Sciatic nerve (tissue), 2 donors: ENCODE measurements around the gene CUBN. TPM values are rescaled to one million over a fixed set of nuclear protein-coding genes. Genes with fewer than 3 reads are reported as not detected.
"Not testable (repeated sequence)": the region's sequence is repeated elsewhere in the genome, so short reads cannot be mapped to it uniquely, and the experiment has no call there.

Experiments
- ATAC-seq: fragments of 200-7000 bp; cut with Tn5 transposase; one replicate; pipeline ENCODE4 v1.9.1; 2020; ENCODE audit warnings: mild to moderate bottlenecking, moderate library complexity
- DNase-seq: peaks from one replicate; pipeline ENCODE4 v3.0.0-alpha.2; 2020; ENCODE audit warnings: low spot score
- intact Hi-C: fragments of 100-400 bp; cut with DNase I; formaldehyde crosslinking; loops from one replicate; pipeline ENCODE4 v1.14.2; 2022
- total RNA-seq: library from RNA; stranded (reverse); fragmentation: NEBNext Ultra II Directional; extraction: Animal tissue kit (Norgen Biotek cat#: 25700); gene quantifications from one replicate; pipeline ENCODE4 v1.2.1, GENCODE V29; 2021
- donor health status: DM: no; HTN: no; CAD: no.
- donor health status: DM: no; HTN: no; CAD: no.

CUBN gene
- total RNA-seq, 1 donor from 2014 or later: 27.6 TPM

DNA sequence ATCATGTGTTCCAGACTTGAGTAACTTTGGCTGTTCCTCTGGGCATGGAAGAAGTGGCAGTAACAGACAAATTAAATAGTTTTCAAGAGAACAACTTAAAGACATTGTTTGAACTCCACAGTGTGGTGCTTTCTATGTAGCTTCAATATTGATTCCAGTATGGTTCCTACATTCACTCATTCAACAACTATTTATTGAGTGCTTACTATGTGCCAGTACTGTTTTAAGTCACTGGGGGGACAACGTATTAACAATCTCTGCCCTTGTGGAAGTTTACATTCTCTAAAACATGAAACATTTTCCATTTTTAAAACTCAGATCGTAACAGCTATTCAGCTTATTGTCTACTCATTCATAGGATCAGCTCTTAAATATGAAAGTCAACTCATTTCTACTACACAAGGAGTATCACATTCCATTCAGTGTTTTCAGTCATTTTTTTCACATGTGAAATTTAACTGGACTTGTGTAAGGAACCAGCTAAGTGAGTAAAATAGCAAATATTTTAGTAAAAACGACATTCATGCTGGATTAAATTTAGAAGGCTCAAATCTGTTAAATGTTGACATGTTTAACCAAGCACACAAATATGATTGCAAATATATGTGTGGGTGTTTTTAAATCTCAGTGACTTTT is 13.6 kb upstream of the CUBN start:
- no peak for DNase-seq
- intact Hi-C loops: no loop called here
- no peak for ATAC-seq

DNA sequence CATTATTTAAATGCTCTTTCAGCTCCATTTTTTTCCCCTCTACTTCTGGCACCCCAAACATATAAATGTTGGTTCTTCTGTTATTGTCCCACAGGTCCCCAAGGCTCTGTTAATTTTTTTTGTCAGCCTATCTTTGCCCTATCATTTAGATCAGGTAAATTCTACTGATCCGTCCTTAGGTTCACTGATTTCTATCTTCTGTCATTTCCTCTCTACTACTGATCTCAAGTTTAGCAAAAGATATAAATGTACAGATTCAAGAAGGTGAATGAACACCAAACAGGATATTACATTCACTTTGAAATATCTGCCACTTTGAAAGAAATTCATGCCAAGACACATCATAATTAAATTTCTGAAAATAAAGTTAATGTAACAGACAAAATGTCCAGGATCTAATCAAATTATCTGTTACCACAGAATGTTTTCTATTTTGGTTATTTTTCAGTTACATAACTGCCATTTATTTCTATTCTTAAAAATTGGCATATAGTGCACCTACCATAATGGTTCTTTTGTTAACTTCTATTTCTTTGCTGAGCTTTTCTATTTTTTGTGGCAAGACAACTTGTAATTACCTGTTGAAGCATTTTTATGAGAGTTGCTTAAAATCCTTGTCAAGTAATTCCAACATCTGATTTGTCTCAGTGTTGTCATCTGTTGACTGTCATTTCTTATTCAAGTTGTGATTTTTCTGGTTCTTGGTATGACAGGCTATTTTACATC is 12.1 kb upstream of the CUBN start:
- no peak for DNase-seq
- intact Hi-C loops: no loop called here
- no peak for ATAC-seq

DNA sequence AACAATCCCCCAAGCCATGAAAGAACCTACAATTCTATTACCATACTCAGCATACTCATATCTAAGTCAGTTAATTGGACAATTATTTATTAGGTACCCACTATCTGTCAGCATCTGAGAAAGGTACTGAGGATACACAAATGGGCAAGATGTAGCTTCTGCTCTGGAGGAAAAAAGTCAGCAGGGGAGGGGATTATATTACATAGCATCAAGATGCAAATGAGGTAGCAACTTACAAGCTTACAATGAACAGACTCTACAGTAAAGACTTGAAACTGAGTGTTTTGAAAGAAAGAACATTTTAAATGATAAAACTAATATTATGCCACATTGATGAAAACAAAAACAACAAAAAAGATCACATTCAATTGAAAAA is 10.8 kb upstream of the CUBN start:
- no peak for DNase-seq
- ATAC-seq: no peak
- intact Hi-C loops: no loop called here

DNA sequence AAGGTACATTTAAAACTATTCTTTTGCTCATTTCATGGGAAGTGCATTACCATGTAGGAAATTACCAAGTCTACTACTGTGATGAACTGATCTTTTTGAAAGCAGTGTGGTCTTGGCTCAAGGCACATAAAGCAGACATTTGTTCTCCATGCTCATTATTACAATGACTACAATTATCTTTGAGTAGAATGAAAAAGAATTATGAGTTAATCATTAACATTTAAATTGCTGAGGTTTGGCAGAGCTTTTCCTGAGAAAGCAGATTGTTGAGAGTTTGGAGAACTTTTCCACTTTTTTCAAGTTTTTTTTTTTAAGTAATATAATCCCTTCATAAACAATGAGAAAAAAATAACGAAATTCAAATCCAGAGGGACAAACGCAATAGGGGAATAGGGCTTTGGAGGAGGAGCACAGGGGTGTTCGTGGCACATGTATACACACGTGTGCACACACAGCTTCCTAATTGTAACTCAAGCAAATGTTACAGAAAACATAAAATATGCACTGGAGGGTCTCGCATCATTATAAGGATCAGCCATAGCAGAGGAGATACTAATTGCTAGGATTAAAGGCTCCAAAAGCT is 8.9 kb upstream of the CUBN start:
- no peak for DNase-seq
- intact Hi-C loops: no loop called here
- peak; percentile 38 for ATAC-seq

DNA sequence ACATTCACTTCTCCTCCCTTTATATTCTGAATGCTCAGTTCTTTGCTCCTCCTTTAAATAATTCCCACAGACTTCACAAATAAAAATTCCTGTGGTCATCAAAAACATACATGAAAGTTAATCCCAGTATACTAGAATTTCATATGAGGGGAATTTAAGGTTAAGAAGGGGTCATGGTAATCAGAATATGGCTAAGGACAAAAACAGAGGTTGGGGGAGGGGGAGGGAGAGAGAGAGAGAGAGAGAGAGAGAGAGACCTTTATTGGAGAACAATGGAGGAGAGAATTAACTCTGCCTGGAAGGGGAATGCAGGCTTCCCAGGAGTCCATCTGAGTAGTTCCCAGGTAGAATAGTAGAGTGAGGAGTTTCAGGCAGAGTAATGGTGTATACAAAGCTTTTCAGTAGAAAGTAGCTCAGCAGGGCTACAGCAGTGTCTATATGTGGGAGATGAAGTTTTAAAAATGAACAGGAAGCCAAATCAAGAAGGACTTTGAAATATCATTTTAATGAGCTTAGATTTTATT is 5.2 kb upstream of the CUBN start:
- intact Hi-C loops: no loop called here
- DNase-seq (no peak), ATAC-seq (no peak)

DNA sequence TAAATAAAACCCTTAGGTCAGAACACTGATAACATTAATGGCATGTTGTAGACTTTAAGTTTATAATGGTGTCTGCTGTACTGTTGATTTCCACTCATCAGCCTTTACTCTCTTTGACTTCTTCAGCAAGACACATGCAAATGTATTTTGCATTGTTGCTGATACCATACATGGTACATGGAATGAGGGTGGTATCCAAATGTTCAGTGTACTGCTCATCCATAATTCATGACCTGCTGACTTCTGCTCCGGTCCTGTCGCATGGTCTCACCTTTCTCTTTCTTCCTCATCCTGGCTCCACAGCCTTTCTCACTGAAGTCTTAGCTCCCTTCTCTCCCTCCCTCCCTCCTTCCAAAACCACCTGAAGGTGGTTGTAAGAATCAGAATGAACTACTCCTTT is 4.7 kb upstream of the CUBN start:
- intact Hi-C loops: no loop called here
- no peak for DNase-seq
- no peak for ATAC-seq

DNA sequence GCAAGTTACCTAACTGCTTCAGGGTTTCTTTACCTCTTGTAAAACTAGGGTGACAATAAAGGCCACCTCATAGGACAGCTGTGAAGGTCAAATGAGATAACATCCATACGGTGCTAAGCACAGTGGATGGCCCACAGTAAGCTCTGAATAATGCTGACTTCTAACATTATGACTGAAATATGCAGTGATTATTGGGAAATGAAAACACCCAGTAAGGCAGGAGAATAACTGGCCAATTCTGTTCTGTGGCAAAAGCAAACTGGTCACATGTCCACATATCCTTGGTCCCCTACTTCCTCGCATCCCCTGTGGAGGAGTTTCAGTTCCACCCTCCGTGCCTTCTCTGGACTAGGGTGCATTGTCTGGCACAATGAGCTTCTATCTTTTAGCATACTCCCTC is 1.4 kb downstream of the CUBN start:
- ATAC-seq (peak; percentile 32), DNase-seq (no peak)
- intact Hi-C loops: no loop called here

DNA sequence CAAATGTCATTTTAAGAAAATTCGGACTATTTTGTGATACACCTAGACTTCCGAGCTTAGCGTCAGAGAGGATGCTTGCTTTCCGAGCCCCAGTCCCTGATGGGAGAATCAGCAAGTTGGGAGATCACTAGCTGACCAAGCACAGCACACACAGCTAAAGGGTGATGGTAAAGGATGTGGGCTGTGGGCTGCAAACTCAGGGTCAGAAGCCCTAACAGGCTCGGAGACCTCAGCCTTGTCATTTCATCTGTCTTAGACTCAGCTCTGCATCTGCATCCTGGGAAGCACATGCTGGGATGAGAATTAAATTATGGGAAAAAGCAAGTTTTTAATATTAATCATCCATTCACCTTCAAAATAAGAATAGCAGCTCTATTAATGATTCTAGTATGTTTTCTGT is 3.3 kb downstream of the CUBN start:
- intact Hi-C loops: no loop called here
- ATAC-seq (no peak), DNase-seq (no peak)

DNA sequence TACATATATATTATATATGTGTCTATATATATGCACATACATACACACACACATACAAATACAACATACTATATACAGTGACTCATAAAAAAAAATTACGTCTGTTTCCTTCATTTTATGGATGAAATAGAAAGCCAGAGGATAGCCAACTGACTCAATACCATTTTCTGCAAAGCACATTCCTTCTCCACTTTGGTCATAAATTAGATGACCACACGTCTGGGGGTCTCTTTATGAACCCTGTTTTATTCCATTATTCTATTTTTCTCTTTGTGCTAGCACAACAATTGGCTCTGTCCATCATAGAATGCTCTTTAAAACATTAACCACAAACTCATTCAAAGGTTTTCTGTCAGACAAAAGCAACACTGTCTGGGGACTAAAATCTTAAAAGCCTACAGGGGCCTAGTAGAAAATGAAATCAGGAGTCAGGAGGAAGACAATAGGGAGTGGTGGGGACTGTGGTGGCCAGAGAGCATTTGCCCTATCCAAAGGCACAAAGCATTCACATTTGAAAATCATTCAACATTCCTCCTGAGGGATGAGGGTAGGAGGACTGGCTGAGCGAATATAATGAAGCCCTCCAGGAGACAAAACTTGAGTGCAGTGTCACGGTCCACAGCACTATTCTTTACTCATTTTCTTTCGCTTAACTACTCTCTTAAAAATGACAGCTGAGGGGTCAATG is 4.3 kb downstream of the CUBN start:
- intact Hi-C loops: no loop called here
- ATAC-seq (no peak), DNase-seq (no peak)

DNA sequence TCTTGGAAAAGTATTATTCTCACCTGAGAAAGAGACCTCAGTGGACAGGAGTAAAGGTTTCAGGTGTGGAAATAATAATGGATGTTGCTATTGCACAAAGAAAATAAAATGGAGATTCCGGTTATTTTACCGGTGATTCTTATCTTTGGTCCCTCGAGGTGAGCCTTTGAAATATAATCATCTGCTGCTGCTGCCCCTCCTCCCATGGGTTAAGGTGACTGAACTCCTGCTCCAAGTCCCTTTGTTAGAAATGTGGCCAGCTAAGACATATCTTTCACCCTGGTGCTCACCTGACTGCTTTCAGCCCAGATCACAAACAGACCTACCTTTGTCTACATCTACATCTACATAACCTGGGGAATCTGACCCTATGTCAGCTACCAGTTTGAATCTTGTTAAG is 5.7 kb downstream of the CUBN start:
- DNase-seq (no peak), ATAC-seq (no peak)
- intact Hi-C loops: no loop called here

DNA sequence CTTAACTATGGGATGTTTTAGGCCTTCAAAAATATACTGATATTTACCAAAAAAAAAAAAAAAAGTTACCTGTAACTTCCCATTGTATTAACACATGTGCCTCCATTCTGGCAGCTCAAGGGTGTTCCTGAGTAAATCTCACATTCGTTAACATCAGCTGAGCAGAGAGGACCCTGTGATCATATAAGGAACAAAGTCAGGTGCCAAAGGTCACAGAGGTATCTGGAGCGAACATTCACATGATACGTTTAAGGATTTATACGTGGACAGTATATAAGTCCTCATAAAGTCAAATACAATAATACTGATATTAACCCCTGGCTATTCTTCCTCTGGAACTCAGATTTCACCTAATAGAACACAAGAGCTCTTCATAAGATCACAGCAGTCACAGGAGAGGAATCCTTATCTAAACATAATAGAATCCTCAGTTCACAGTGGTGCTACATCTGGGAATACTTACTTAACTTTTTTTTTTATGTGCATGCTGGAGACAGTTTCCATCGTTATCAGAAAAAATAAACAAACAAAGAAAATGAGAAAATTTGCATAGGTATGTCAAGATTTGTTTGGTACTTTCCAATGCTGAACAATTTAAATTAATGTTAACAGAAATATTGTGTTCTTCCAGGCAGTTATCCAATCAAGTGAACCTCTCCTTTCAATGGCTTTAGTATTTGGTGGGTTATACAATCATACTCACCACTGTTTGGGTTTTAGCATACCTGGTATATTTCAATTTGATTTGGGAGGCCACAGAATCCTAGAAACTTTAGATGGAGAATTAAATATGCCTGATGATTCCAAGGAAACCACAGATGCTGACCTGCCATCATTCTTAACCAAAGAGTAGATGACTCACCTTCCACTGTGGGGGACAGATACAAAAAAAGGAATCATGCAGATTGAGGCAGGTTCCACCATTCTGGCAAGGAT is 6.6 kb downstream of the CUBN start:
- ATAC-seq (peak; percentile 61), DNase-seq (no peak)
- intact Hi-C loops: no loop called here

DNA sequence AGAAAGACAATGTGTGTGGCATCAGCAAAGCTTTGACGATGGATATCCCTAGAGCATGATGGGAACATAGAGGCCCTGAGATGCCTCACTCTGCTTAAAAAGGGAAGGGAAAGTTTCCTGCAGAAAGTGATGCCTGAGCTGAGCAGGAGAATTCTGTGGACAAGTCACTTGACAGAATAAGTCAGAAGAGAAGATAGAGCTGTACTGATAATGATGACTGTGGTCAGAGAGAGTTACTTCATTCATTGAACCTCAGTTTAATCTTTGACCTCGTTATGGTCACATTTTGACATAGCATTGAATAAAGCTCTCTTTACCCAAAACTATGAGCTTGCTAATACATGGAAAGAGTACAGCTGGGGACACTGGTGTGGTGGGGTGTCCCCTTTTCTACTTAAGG is 7.6 kb downstream of the CUBN start:
- intact Hi-C loops: no loop called here
- ATAC-seq (no peak), DNase-seq (no peak)

DNA sequence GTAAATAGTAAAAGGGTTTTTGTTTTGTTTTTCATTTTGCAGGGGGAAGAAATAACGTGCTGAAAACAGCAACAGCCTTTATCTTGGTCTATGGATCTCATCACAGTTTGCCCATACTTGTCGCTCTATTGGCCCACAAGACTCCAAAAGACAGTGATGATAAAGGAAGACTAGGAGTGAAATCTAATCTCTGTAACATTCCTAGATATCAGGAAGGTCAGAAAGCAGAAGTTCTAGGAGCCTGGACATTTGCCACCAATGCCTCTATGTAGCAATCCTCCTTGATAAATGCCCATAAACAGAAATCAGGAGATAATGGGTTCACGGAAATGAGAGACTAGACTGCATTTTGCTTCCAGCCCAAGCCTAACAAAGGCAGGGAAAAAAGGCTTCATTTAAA is 8.9 kb downstream of the CUBN start:
- DNase-seq (no peak), ATAC-seq (no peak)
- intact Hi-C loops: no loop called here

DNA sequence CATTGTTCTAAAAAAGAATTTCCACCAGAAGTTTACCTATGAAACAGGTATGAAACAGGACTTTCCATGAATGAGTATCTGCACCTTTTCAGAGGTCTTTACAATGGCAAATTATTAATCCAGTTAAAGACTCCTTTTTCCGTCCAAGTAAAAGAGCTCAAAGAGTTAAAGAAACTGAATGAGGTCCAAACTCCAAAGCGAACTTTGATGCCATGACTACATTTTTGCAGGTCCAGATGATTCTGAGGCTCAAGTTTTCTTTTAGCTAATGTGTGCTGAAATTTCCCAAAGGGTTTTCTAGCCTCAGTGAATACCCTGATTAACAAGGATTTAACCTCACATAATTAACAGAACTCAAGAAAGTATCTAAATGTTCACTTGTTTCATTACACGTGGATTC is 9.8 kb downstream of the CUBN start:
- intact Hi-C loops: no loop called here
- no peak for DNase-seq
- no peak for ATAC-seq

DNA sequence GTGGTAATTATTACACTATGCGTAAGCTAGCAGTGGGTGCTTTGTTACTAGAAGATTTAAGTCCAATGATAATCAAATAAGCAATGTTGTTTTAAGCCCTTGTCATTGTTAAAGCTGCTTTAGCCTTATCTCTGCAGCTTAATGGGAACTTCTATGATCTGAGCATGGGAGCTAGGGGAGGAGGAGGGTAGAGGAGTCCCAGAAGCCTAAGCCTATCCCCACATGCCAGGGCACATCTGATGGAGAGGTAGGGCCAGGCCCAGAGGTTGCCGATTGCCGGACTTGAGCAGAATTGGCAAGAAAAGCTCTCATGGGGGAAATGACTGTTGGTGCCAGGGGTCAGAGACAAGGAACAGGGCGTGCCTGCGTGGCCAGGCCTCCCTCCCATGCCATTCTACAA is 13.4 kb downstream of the CUBN start:
- intact Hi-C loops: no loop called here
- DNase-seq (no peak), ATAC-seq (no peak)

DNA sequence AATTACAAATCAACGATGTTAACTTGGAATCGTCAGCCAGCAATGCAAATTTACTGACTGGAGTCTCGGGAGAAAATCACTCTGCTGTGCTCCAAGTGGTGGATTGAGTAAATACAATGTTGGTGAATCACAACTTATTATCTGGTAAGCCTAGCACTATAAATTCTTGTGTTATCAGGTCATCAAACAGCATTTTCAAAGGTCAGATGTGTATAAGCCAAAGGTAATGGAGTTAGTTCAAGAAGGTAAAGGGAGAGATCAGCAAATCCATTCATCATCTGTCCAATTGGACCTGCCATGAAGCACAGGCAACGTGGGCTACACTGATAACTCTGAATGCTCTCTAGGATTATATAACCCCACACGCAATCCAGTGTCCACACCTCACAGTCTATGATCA is 13.9 kb downstream of the CUBN start:
- DNase-seq (no peak), ATAC-seq (no peak)
- intact Hi-C loops: no loop called here

DNA sequence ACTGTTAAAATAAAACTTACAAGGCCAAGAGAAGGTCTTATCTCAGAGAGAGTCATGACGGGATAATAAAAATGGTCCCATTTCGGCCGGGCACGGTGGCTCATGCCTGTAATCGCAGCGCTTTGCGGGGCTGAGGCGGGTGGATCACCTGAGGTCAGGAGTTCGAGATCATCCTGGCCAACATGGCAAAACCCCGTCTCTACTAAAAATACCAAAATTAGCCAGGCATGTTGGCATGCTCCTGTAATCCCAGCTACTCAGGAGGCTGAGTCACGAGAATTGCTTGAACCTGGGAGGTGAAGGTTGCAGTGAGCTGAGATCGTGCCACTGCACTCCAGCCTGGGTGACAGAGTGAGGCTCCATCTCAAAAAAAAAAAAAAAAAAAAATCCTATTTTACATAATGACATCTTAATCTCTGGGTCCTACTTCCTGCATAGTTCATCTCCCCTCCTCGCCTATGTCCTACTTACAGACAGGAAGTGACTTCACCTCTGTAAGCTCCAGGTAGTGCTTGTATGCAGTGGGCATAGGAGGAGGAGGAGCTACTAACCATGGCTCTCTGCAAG is 14.7 kb downstream of the CUBN start:
- intact Hi-C loops, DNase-seq, ATAC-seq: not testable (repeated sequence)

DNA sequence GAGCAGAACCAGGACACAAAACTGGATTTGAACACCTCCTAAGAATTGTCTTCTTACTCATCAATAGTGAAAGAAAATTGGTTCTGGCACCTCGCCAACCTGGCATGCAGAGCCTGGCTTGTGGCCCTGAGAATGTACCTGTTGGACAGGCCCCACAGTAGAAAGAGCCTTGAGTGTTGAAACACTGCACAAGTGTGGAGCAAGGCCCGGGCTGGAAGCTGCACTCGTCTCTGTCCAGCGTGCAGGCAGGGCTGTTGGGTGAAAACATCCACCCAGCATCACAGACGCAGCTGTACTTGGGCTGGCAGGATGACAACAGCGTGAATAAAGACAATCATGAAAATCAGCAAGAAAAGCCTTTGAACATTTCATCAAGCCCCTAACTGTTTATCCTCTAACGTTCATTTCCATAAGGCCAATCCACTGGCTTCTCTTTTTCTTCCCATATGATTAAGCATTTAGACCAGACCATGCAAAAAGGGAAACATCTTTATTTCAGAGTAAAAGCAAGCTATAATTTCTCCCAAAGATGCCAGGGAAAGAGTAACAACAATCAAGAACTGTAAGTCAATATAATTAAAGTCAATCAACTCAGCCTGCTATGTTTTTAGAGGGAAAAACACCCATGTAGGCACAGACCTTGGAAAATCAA is 15.6 kb downstream of the CUBN start:
- intact Hi-C loops: no loop called here
- DNase-seq (peak; percentile 67), ATAC-seq (peak; percentile 93)
